ENCODE data around the gene CASK. TPM values are rescaled to one million over a fixed set of nuclear protein-coding genes. Genes with fewer than 3 reads are reported as not detected.

Gene CASK
- total RNA-seq, 1 experiment from 2014 or later = 33.5 TPM

GRCh38 chrX:41909068-41909467 is 14.3 kb downstream of the CASK start:
- CTCF ChIA-PET = no interaction called here
- no peak for DNase-seq (ENCODE audit: low spot score)
- Histone ChIP-seq H3K27me3 (replicated peaks; ENCODE audit: insufficient read depth, low read depth, low read length, poor library complexity) (no peaks in the 10 kb centered on the region), H3K4me1 (ENCODE audit: insufficient read depth, low read length, poor library complexity, severe bottlenecking) (no peaks in the 10 kb centered on the region), H3K27ac (ENCODE audit: low read depth, low read length, poor library complexity, severe bottlenecking) (no peak overlapping the region), H3K4me3 (ENCODE audit: low read depth, low read length, poor library complexity, severe bottlenecking) (no peak overlapping the region), H3K9me3 (ENCODE audit: low read depth, low read length, poor library complexity, severe bottlenecking) (no peaks in the 10 kb centered on the region), H3K36me3 (ENCODE audit: insufficient read depth, low read length, poor library complexity, severe bottlenecking) (no peaks in the 10 kb centered on the region)
- no peak for TF ChIP-seq CTCF (conservative IDR thresholded peaks at IDR 0.05; ENCODE audit: low read depth, low read length)
- TF ChIP-seq EZH2 (IDR thresholded peaks at IDR 0.05; ENCODE audit: borderline replicate concordance, low read depth, low read length, poor library complexity, severe bottlenecking) = no peak
- intact Hi-C loops (cut with micrococcal nuclease; ENCODE audit: unreplicated experiment) = no loop called here
- POLR2A ChIA-PET (ENCODE audit: low non-redundant PET) = no interaction called here
- BruUV-seq (replicated peaks) = no TSS peak

- TF ChIP-seq EZH2 (IDR thresholded peaks at IDR 0.05; ENCODE audit: borderline replicate concordance, low read depth, low read length, poor library complexity, severe bottlenecking) (no peak), CTCF (conservative IDR thresholded peaks at IDR 0.05; ENCODE audit: low read depth, low read length) (no peak)
- no peaks in the 10 kb centered on the region for H3K27me3 ChIP-seq (replicated peaks; ENCODE audit: insufficient read depth, low read depth, low read length, poor library complexity)
- ChIA-PET POLR2A (ENCODE audit: low non-redundant PET) (no interaction called here), CTCF (no interaction called here)
- intact Hi-C loops (cut with micrococcal nuclease; ENCODE audit: unreplicated experiment) = no loop called here
- H3K36me3 ChIP-seq (ENCODE audit: insufficient read depth, low read length, poor library complexity, severe bottlenecking) = no peaks in the 10 kb centered on the region
- no peak overlapping the region for H3K4me3 ChIP-seq (ENCODE audit: low read depth, low read length, poor library complexity, severe bottlenecking)
- no peaks in the 10 kb centered on the region for H3K4me1 ChIP-seq (ENCODE audit: insufficient read depth, low read length, poor library complexity, severe bottlenecking)
- BruUV-seq (replicated peaks) = no TSS peak
- no peak for DNase-seq (ENCODE audit: low spot score)
- H3K9me3 ChIP-seq (ENCODE audit: low read depth, low read length, poor library complexity, severe bottlenecking) = no peaks in the 10 kb centered on the region
- no peak overlapping the region for H3K27ac ChIP-seq (ENCODE audit: low read depth, low read length, poor library complexity, severe bottlenecking)
Measured at GRCh38 chrX:41906515-41907187, 16.7 kb downstream of the CASK start.

- BruUV-seq (replicated peaks) = no TSS peak
- POLR2A ChIA-PET (ENCODE audit: low non-redundant PET) = no interaction called here
- Histone ChIP-seq H3K27ac (ENCODE audit: low read depth, low read length, poor library complexity, severe bottlenecking) (no peak overlapping the region), H3K4me3 (ENCODE audit: low read depth, low read length, poor library complexity, severe bottlenecking) (no peak overlapping the region), H3K9me3 (ENCODE audit: low read depth, low read length, poor library complexity, severe bottlenecking) (peaks cover 9% of the 10 kb centered on the region), H3K4me1 (ENCODE audit: insufficient read depth, low read length, poor library complexity, severe bottlenecking) (no peaks in the 10 kb centered on the region), H3K27me3 (replicated peaks; ENCODE audit: insufficient read depth, low read depth, low read length, poor library complexity) (no peaks in the 10 kb centered on the region), H3K36me3 (ENCODE audit: insufficient read depth, low read length, poor library complexity, severe bottlenecking) (no peaks in the 10 kb centered on the region)
- CTCF ChIA-PET = no interaction called here
- intact Hi-C loops (cut with micrococcal nuclease; ENCODE audit: unreplicated experiment) = no loop called here
- TF ChIP-seq EZH2 (IDR thresholded peaks at IDR 0.05; ENCODE audit: borderline replicate concordance, low read depth, low read length, poor library complexity, severe bottlenecking) = no peak
- no peak for TF ChIP-seq CTCF (conservative IDR thresholded peaks at IDR 0.05; ENCODE audit: low read depth, low read length)
- no peak for DNase-seq (ENCODE audit: low spot score)
Measured at GRCh38 chrX:41903544-41903943, 19.8 kb downstream of the CASK start.

All from A673 (cell line).